ENCODE measurements around the gene LRCH3.
"Not testable (repeated sequence)": the region's sequence is repeated elsewhere in the genome, so short reads cannot be mapped to it uniquely, and the experiment has no call there.

LRCH3 gene

GRCh38 chr3:197882586-197882985 lies 91.5 kb downstream of the LRCH3 start:
- FAIRE-seq (no peak), DNase-seq (ENCODE audit: insufficient read length, low spot score) (no peak)
- TF ChIP-seq CTCF (IDR thresholded peaks at IDR 0.05; ENCODE audit: insufficient read depth, missing control alignments): no peak

- FAIRE-seq (no peak), DNase-seq (ENCODE audit: insufficient read length, low spot score) (no peak)
- no peak for TF ChIP-seq CTCF (IDR thresholded peaks at IDR 0.05; ENCODE audit: insufficient read depth, missing control alignments)
These were observed 92.5 kb downstream of the LRCH3 start for GRCh38 chr3:197883541-197883940.

- not testable (repeated sequence) for FAIRE-seq; DNase-seq (ENCODE audit: insufficient read length, low spot score)
These were observed 93.3 kb downstream of the LRCH3 start for GRCh38 chr3:197884330-197884729.

- DNase-seq (ENCODE audit: insufficient read length, low spot score); FAIRE-seq: not testable (repeated sequence)
These were observed 95.0 kb downstream of the LRCH3 start for GRCh38 chr3:197886052-197886451.

GRCh38 chr3:197887430-197888053 lies 96.5 kb downstream of the LRCH3 start:
- FAIRE-seq; DNase-seq (ENCODE audit: insufficient read length, low spot score): not testable (repeated sequence)

GRCh38 chr3:197888511-197888910 lies 97.5 kb downstream of the LRCH3 start:
- TF ChIP-seq CTCF (IDR thresholded peaks at IDR 0.05; ENCODE audit: insufficient read depth, missing control alignments): no peak
- no peak for FAIRE-seq

GRCh38 chr3:197889204-197889930 lies 98.3 kb downstream of the LRCH3 start:
- DNase-seq (ENCODE audit: insufficient read length, low spot score) (no peak), FAIRE-seq (no peak)
- no peak for TF ChIP-seq CTCF (IDR thresholded peaks at IDR 0.05; ENCODE audit: insufficient read depth, missing control alignments)

More at GRCh38 chr3:197888511-197888910, 97.5 kb downstream of the LRCH3 start:
- no peak for DNase-seq (ENCODE audit: insufficient read length, low spot score)

- no peak for FAIRE-seq
- no peak for TF ChIP-seq CTCF (IDR thresholded peaks at IDR 0.05; ENCODE audit: insufficient read depth, missing control alignments)
- no peak for DNase-seq (ENCODE audit: insufficient read length, low spot score)
These were observed 99.6 kb downstream of the LRCH3 start for GRCh38 chr3:197890693-197891092.
